Measurements from ENCODE around the gene TBC1D9. TPM values are rescaled to one million over a fixed set of nuclear protein-coding genes. Genes with fewer than 3 reads are reported as not detected.

TBC1D9 gene
- total RNA-seq, 1 donor from 2014 or later, result 0.07 TPM

DNA sequence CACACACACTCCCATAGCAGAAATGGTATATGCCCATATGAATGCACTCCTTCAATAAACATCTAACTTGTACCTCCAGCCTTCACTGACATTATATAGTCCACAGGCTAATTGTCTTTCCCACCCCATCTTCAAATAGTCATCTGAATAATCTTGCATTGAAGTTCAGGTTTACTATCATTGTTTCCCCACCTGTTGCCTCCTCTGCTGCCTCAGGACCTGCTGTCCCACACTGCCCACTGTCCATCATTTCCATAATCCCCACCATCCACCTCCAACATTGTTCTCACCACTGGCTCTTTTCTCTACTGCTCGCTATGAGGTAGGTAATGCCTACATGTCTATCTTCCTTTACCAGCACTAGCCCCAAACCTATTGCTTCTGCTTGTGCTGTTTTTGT lies 66.1 kb downstream of the TBC1D9 start:
- Mint-ChIP-seq H3K9me3 (no peaks in the 10 kb centered on the region), H3K27me3 (ENCODE audit: low read depth) (peaks cover 11% of the 10 kb centered on the region), H3K36me3 (ENCODE audit: low read depth) (no peaks in the 10 kb centered on the region), H3K27ac (no peak overlapping the region), H3K4me3 (ENCODE audit: low read depth) (no peak overlapping the region), H3K4me1 (ENCODE audit: low read depth) (no peaks in the 10 kb centered on the region)
- DNase-seq (ENCODE audit: low spot score), result no peak
- intact Hi-C loops (cut with micrococcal nuclease), result no loop called here

DNA sequence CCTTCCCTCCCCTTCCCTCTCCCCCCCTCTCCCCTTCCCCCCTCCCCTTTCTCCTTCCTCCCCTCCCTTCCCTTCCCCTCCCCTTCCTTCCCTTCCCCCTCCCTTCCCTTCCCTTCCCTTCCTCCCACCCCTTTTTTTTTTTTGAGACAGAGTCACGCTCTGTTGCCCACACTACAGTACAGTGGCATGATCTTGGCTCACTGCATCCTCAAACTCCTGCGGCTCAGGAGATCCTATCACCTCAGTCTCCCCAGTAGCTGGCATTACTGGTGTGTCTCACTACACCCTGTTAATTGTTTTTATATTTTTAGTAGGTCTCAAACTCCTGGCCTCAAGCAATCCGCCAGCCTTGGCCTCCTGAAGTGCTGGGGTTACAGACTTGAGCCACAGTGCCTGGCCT lies 66.6 kb downstream of the TBC1D9 start:
- no peaks in the 10 kb centered on the region for H3K36me3 Mint-ChIP-seq (ENCODE audit: low read depth)
- intact Hi-C loops (cut with micrococcal nuclease), result no loop called here
- H3K27me3 Mint-ChIP-seq (ENCODE audit: low read depth), result peaks cover 11% of the 10 kb centered on the region
- no peak for DNase-seq (ENCODE audit: low spot score)
- H3K4me1 Mint-ChIP-seq (ENCODE audit: low read depth), result no peaks in the 10 kb centered on the region
- H3K9me3 Mint-ChIP-seq, result no peaks in the 10 kb centered on the region
- no peak overlapping the region for H3K27ac Mint-ChIP-seq
- no peak overlapping the region for H3K4me3 Mint-ChIP-seq (ENCODE audit: low read depth)

DNA sequence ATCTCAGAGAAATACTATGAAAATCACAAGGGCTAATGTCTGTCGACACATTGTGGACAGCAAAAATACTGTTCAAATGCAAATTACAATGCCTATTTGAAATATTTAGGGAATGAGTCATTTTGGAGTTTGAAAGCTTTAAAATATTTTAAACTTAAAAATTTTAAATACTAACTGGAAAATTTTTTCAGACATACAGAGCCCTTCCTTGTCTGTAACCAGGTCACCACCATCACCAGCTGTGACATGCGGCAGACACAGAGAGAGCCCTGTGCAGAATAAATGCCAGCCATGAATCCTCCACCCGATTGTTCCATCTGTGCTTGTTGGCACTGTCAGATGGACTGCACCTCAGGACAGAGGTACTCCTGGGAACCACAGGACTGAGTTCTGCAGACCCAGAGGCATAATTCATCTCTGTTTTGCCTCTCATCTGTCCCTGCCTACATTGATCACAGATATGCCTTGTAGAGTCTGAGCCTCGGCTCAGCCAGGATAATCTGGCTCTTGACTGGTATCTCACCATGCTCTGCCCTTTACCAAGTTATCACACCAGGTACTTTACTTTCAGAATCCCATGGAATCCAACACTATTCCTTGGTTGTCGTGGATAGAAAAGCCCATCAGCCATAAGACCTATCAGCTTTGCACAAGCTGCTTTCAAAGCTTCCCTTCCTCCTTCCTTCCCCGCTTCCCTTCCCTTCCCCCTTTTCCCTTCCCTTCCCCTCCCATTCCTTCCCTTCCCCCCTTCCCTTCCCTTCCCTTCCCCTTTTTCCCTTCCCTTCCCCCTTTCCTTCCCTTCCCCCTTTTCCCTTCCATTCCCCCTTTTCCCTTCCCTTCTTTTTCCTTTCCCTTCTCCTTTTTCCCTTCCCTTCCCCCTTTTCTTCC lies 67.2 kb downstream of the TBC1D9 start:
- Mint-ChIP-seq H3K27ac (no peak overlapping the region), H3K36me3 (ENCODE audit: low read depth) (no peaks in the 10 kb centered on the region), H3K27me3 (ENCODE audit: low read depth) (peaks cover 11% of the 10 kb centered on the region), H3K9me3 (no peaks in the 10 kb centered on the region), H3K4me3 (ENCODE audit: low read depth) (no peak overlapping the region), H3K4me1 (ENCODE audit: low read depth) (no peaks in the 10 kb centered on the region)
- intact Hi-C loops (cut with micrococcal nuclease), result no loop called here
- DNase-seq (ENCODE audit: low spot score), result no peak

DNA sequence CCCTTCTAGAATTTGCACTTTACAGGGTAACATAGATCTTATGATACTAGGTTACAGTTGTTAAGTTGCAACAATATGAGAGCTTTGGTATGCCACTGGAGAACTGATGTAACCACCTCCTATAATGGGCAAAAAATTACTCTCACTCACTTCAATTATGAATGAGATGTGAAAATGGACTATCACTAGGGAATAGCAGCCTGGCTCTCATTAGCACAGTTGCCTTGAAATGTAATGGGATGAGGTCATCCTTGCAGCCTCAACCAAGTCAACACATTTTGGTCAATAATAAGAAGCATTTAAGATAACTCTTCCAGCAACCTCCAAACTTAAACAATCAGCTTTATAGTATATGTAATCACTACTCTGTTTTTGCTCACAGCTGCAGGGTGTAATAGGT lies 69.4 kb downstream of the TBC1D9 start:
- no peaks in the 10 kb centered on the region for H3K9me3 Mint-ChIP-seq
- no peaks in the 10 kb centered on the region for H3K4me1 Mint-ChIP-seq (ENCODE audit: low read depth)
- peaks cover 5% of the 10 kb centered on the region for H3K27me3 Mint-ChIP-seq (ENCODE audit: low read depth)
- H3K27ac Mint-ChIP-seq, result no peak overlapping the region
- no peak for DNase-seq (ENCODE audit: low spot score)
- intact Hi-C loops (cut with micrococcal nuclease), result no loop called here
- no peak overlapping the region for H3K4me3 Mint-ChIP-seq (ENCODE audit: low read depth)
- H3K36me3 Mint-ChIP-seq (ENCODE audit: low read depth), result no peaks in the 10 kb centered on the region

DNA sequence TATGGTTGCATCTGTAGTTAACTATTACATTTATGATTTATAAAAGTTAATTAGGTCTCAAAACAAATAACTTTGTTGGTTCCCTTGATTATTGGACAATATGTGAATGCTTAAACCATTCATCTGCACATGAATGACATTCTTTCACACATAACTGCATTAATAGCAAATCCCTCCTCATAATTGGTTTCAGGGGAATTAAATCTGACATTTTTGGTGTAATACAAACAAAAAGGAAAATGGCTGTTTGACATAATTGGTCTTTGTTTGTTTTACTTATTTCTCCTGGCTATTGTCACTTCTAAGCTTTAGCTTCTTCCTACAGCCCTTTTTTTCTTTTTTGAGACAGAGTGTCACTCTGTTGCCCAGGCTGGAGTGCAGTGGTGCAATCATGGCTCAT lies 71.9 kb downstream of the TBC1D9 start:
- no peaks in the 10 kb centered on the region for H3K36me3 Mint-ChIP-seq (ENCODE audit: low read depth)
- intact Hi-C loops (cut with micrococcal nuclease), result no loop called here
- peaks cover 9% of the 10 kb centered on the region for H3K27me3 Mint-ChIP-seq (ENCODE audit: low read depth)
- H3K9me3 Mint-ChIP-seq, result no peaks in the 10 kb centered on the region
- no peak overlapping the region for H3K4me3 Mint-ChIP-seq (ENCODE audit: low read depth)
- H3K4me1 Mint-ChIP-seq (ENCODE audit: low read depth), result no peaks in the 10 kb centered on the region
- H3K27ac Mint-ChIP-seq, result no peak overlapping the region
- no peak for DNase-seq (ENCODE audit: low spot score)

DNA sequence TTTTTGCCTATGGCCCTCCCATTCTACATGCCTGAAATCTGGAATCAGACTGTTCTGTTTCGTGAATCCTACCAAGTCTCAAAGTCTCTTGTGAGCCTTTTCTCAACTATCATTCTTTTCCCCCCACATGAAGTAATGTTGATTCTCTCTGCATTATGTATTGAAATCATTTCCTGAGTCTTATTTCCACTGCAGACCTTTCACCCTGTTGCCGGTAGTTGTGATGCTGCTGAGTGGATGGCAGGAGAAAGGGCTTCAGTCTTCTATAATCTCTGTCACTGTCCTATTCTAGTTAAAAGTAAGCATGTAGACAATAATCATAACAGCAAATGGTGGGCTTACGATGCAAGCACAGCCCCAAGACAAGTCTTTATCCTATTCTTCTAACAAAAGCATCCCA lies 75.0 kb downstream of the TBC1D9 start:
- intact Hi-C loops (cut with micrococcal nuclease), result no loop called here

DNA sequence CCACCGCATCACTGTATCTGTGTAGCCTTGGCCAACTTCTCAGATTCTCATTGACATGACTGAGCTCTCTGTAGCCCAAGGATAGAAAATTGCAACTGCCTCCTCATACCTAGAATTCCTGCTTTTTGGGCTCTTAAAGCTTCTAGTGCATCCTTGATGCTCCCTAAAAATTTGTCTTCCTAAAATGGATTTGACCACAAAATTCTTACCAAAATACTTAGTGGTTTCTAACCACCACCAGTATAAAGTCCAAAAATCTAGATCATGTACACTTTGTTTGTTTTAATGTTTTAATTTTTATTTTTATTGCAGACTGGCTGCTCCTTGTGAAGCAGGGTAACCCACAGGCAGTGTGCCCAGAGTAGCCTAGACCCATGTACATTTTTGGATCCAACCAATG lies 75.5 kb downstream of the TBC1D9 start:
- Mint-ChIP-seq H3K36me3 (ENCODE audit: low read depth) (no peaks in the 10 kb centered on the region), H3K4me3 (ENCODE audit: low read depth) (no peak overlapping the region), H3K4me1 (ENCODE audit: low read depth) (no peaks in the 10 kb centered on the region), H3K9me3 (no peaks in the 10 kb centered on the region), H3K27me3 (ENCODE audit: low read depth) (peaks cover 13% of the 10 kb centered on the region), H3K27ac (no peak overlapping the region)
- no peak for DNase-seq (ENCODE audit: low spot score)
- intact Hi-C loops (cut with micrococcal nuclease), result no loop called here

More for the DNA sequence above, 75.0 kb downstream of the TBC1D9 start:
- Mint-ChIP-seq H3K9me3 (no peaks in the 10 kb centered on the region), H3K27me3 (ENCODE audit: low read depth) (peaks cover 13% of the 10 kb centered on the region), H3K4me3 (ENCODE audit: low read depth) (no peak overlapping the region), H3K36me3 (ENCODE audit: low read depth) (no peaks in the 10 kb centered on the region), H3K27ac (no peak overlapping the region), H3K4me1 (ENCODE audit: low read depth) (no peaks in the 10 kb centered on the region)
- no peak for DNase-seq (ENCODE audit: low spot score)

GRCh38 chr4:140679576-140679975 lies 76.6 kb downstream of the TBC1D9 start:
- Mint-ChIP-seq H3K4me3 (ENCODE audit: low read depth) (no peak overlapping the region), H3K9me3 (no peaks in the 10 kb centered on the region), H3K4me1 (ENCODE audit: low read depth) (no peaks in the 10 kb centered on the region), H3K27me3 (ENCODE audit: low read depth) (peaks cover 13% of the 10 kb centered on the region), H3K27ac (no peak overlapping the region), H3K36me3 (ENCODE audit: low read depth) (no peaks in the 10 kb centered on the region)
- intact Hi-C loops (cut with micrococcal nuclease), result no loop called here
- no peak for DNase-seq (ENCODE audit: low spot score)

DNA sequence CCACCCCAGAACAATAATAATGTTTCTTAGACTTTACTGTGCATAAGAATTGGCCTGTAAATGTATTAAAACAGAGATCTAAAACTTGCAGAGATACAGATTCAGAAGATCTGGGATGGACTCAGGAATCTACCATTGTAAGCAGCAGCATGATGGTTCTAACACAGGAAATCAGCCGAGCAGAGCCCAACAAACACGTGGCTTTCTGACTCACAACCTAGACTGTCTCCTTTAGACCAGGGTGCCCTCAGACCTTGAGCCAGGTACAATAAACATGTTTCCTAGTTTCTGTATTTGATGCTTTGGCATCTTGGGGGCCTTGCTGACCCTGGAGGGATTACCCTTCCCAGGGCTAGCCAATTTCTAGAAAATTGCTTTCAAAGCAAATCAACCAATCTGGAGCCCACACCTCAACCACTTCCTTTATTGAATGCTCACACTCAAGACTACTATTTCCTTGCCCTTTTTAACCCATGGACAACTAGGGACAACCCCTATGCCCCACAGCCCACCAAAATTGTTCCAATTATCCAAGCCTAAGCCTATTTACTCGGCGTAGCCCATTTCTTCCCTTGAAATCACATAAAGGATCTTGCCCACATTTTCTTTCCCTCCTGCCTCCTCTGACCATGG lies 80.5 kb downstream of the TBC1D9 start:
- no peaks in the 10 kb centered on the region for H3K9me3 Mint-ChIP-seq
- H3K4me1 Mint-ChIP-seq (ENCODE audit: low read depth), result no peaks in the 10 kb centered on the region
- intact Hi-C loops (cut with micrococcal nuclease), result no loop called here
- peaks cover 7% of the 10 kb centered on the region for H3K27me3 Mint-ChIP-seq (ENCODE audit: low read depth)
- DNase-seq (ENCODE audit: low spot score), result no peak
- H3K36me3 Mint-ChIP-seq (ENCODE audit: low read depth), result no peaks in the 10 kb centered on the region
- no peak overlapping the region for H3K27ac Mint-ChIP-seq
- no peak overlapping the region for H3K4me3 Mint-ChIP-seq (ENCODE audit: low read depth)

DNA sequence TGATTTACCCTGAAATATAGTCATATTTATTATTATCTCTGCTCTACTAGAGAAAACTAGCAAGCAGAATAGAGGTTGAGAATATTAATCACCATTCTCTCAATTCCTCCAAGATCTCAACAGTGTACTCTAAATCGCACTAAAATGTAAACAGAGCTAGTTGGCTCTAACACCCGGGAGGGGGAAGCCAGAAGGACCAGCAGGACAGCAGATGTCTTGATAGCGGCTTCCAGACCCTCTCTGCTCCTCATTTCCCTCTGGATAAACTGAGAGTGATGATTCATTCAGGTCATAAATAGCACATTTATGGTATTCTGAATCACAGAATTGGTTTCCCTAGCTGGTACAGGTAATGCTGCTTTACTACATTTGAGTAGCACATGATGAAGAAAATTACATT lies 82.5 kb downstream of the TBC1D9 start:
- Mint-ChIP-seq H3K4me3 (ENCODE audit: low read depth) (no peak overlapping the region), H3K9me3 (no peaks in the 10 kb centered on the region), H3K27me3 (ENCODE audit: low read depth) (peaks cover 7% of the 10 kb centered on the region), H3K27ac (no peak overlapping the region), H3K36me3 (ENCODE audit: low read depth) (no peaks in the 10 kb centered on the region), H3K4me1 (ENCODE audit: low read depth) (no peaks in the 10 kb centered on the region)
- intact Hi-C loops (cut with micrococcal nuclease), result no loop called here
- DNase-seq (ENCODE audit: low spot score), result no peak

DNA sequence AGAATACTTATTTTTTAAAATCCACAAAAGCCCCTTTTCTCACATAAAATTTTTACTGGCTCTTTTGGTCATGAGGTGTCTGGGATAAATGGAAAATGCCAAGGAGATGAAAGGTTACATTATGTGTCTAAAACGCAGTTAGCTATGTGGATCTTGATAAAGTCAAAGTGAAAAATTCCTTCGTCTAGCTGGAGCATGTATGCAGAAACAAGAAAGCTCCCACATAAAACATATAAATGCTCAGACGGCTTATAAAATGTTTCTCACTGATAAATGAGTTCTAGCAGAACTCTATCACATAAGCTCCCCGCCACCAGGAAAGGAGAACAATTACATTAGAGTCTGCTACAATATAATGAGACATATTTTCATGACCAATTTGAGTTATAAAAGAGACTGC lies 83.8 kb downstream of the TBC1D9 start:
- H3K4me3 Mint-ChIP-seq (ENCODE audit: low read depth), result no peak overlapping the region
- no peak for DNase-seq (ENCODE audit: low spot score)
- H3K4me1 Mint-ChIP-seq (ENCODE audit: low read depth), result peaks cover under 1% of the 10 kb centered on the region
- peaks cover 3% of the 10 kb centered on the region for H3K27me3 Mint-ChIP-seq (ENCODE audit: low read depth)
- no peaks in the 10 kb centered on the region for H3K9me3 Mint-ChIP-seq
- intact Hi-C loops (cut with micrococcal nuclease), result no loop called here
- no peak overlapping the region for H3K27ac Mint-ChIP-seq
- H3K36me3 Mint-ChIP-seq (ENCODE audit: low read depth), result no peaks in the 10 kb centered on the region

DNA sequence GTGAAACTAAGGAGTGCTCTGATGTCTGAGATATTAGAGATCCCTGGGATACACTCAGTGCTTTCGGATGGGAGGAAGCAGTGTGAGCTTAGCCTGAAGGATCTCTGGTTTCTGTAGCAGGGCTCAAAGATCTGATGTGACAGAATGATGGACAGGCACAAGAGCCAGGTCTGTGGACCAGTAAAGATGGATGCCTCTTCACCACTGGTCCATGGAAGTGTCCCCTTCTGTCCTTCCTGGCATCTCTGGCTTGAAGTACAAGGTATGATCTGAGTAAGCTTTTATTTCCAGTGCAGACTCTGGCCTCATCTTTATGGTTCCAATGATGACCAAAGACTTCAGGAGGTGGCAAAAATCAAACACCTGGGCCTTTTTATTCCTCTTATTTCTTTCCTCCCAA lies 88.1 kb downstream of the TBC1D9 start:
- no peak overlapping the region for H3K27ac Mint-ChIP-seq
- no peak for DNase-seq (ENCODE audit: low spot score)
- H3K27me3 Mint-ChIP-seq (ENCODE audit: low read depth), result peaks cover 7% of the 10 kb centered on the region
- intact Hi-C loops (cut with micrococcal nuclease), result no loop called here
- H3K4me1 Mint-ChIP-seq (ENCODE audit: low read depth), result peaks cover 6% of the 10 kb centered on the region
- no peaks in the 10 kb centered on the region for H3K9me3 Mint-ChIP-seq
- no peaks in the 10 kb centered on the region for H3K36me3 Mint-ChIP-seq (ENCODE audit: low read depth)
- H3K4me3 Mint-ChIP-seq (ENCODE audit: low read depth), result no peak overlapping the region

DNA sequence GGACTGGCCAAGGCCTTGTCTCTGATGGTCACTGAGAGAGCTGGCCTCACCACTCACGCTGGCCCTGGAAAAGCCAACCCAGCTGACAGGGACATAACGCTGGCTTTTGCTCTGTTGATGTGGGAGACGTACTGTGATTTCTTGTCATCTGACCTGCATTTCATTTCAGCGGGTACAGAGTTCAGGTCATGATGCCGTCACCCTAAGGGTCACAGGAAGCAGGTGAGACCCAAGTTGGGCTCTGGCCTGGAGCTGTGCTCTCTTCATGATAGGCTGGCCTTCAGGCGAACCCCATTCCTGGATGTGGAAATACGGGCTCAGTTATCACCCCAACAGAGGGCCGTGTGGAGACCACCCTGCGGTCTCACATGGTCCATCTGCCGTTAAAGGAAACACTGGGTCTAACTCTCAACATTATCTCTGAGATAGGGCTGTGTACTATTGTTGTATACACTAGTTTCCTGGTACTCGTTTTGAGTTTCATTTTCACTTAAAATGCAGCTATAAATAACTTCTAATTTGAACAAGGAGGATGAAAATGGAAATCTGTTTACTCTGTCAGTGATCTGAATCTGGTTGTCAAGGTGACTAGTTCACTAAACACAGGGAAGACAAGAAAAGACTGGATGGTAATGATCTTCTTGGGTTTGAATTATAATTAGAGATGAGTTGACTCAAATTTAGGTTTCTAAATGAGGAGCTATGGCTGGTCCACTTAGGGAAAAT lies 89.1 kb downstream of the TBC1D9 start:
- Mint-ChIP-seq H3K27me3 (ENCODE audit: low read depth) (peaks cover 8% of the 10 kb centered on the region), H3K4me1 (ENCODE audit: low read depth) (peaks cover 6% of the 10 kb centered on the region), H3K27ac (no peak overlapping the region), H3K4me3 (ENCODE audit: low read depth) (no peak overlapping the region), H3K9me3 (no peaks in the 10 kb centered on the region), H3K36me3 (ENCODE audit: low read depth) (no peaks in the 10 kb centered on the region)
- DNase-seq (ENCODE audit: low spot score), result no peak
- intact Hi-C loops (cut with micrococcal nuclease), result no loop called here
